Measurements from ENCODE around the gene AFG3L2.

- TF ChIP-seq, protein P1, sequence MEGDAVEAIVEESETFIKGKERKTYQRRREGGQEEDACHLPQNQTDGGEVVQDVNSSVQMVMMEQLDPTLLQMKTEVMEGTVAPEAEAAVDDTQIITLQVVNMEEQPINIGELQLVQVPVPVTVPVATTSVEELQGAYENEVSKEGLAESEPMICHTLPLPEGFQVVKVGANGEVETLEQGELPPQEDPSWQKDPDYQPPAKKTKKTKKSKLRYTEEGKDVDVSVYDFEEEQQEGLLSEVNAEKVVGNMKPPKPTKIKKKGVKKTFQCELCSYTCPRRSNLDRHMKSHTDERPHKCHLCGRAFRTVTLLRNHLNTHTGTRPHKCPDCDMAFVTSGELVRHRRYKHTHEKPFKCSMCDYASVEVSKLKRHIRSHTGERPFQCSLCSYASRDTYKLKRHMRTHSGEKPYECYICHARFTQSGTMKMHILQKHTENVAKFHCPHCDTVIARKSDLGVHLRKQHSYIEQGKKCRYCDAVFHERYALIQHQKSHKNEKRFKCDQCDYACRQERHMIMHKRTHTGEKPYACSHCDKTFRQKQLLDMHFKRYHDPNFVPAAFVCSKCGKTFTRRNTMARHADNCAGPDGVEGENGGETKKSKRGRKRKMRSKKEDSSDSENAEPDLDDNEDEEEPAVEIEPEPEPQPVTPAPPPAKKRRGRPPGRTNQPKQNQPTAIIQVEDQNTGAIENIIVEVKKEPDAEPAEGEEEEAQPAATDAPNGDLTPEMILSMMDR (IDR thresholded peaks at IDR 0.05; ENCODE audit: insufficient read depth, low read depth, low read length) = no peak
- no peak for TF ChIP-seq EZH2 (IDR thresholded peaks at IDR 0.05; ENCODE audit: insufficient read depth, low read length)
Observed at GRCh38 chr18:12417687-12418086, 40.7 kb upstream of the AFG3L2 start.

Data from astrocyte (in vitro differentiated cells and primary cell).